IMR-90 (cell line): ENCODE results near the gene GPR84.

Experiments
- CEBPB ChIP-seq: IDR thresholded peaks from 2 replicates; pipeline ENCODE4 v1.6.1; 2012; ENCODE audit warnings: low read depth, low read length, improper control_type of control experiment
- FOS ChIP-seq: fragments of 150-350 bp; IDR thresholded peaks from 2 replicates; pipeline ENCODE4 v1.6.1; 2016; ENCODE audit warnings: low read depth, low read length
- POLR2A ChIP-seq: IDR thresholded peaks from 2 replicates; pipeline ENCODE4 v1.6.1; 2012; ENCODE audit warnings: mild to moderate bottlenecking, low read depth, low read length
- TF ChIP-seq, protein P1 (sequence below): conservative IDR thresholded peaks from 2 replicates; pipeline ENCODE4 v1.5.1; 2012; ENCODE audit warnings: mild to moderate bottlenecking, low read depth, low read length, improper control_type of control experiment

DNA sequence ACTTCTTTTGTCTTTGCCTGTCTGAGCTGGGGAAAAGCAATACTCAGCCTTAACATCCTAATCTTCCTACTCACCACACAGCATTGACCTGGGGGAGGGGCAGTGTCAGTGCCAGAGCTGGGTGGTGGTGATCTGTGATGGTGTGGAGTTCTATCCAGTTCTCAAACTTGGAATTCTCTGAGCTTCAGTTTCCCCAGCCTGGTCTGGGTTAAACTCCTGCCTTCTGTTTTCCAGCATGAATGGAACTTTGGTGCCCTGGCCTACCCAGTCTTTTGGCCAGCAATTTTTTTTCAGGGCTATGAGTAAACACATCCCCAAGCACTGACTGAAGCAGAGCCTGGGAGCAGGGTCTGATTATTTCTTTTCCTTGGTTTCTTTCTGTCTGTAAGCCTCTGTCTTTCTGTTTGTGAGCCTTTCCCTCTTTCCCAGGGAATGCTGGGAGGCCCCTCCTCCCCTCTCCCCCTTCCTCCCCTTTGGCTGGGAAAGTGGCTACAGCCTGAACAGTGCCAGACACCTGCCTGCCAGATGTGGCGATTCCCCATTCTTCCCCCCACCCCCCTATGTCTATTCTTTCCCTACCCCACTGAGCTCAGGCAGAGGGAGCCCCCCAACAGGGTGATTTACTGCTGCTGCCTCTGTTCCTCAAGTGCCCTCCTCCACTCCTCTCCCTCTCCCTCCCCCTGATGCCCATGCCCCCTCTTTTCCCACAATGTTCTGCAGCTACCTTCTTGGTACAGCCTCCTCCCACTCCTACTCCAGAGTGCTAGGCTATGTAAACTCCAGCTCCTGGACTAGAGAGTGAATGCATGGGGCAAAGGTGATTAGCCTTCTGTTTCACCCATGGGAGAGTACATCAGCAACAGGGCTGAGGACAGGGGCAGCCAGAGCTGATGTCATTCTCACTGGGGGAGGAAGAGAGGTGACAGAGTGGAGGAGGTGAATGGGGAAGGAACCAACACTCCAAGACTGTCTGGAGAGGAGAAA lies 11.1 kb downstream of the GPR84 start:
- TF ChIP-seq FOS, result no peak
- TF ChIP-seq POLR2A, result no peak
- TF ChIP-seq, protein P1, sequence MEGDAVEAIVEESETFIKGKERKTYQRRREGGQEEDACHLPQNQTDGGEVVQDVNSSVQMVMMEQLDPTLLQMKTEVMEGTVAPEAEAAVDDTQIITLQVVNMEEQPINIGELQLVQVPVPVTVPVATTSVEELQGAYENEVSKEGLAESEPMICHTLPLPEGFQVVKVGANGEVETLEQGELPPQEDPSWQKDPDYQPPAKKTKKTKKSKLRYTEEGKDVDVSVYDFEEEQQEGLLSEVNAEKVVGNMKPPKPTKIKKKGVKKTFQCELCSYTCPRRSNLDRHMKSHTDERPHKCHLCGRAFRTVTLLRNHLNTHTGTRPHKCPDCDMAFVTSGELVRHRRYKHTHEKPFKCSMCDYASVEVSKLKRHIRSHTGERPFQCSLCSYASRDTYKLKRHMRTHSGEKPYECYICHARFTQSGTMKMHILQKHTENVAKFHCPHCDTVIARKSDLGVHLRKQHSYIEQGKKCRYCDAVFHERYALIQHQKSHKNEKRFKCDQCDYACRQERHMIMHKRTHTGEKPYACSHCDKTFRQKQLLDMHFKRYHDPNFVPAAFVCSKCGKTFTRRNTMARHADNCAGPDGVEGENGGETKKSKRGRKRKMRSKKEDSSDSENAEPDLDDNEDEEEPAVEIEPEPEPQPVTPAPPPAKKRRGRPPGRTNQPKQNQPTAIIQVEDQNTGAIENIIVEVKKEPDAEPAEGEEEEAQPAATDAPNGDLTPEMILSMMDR, result no peak
- TF ChIP-seq CEBPB, result no peak
